ENCODE measurements around the gene GREB1L. TPM values are rescaled to one million over a fixed set of nuclear protein-coding genes. Genes with fewer than 3 reads are reported as not detected.

Gene GREB1L
- total and polyA plus RNA-seq, 12 donors: 0.39 to 4.9 (median 1.3) TPM

- Histone ChIP-seq H3K4me3 (no peak overlapping the region), H3K4me1 (replicated peaks in 1 of 2) (no peaks in the 10 kb centered on the region), H3K27me3 (no peaks in the 10 kb centered on the region), H3K36me3 (replicated peaks in 1 of 2) (no peaks in the 10 kb centered on the region), H3K9me3 (replicated peaks in 1 of 3) (no peaks in the 10 kb centered on the region), H3K27ac (no peak overlapping the region)
- no peak for DNase-seq
- intact Hi-C loops (cut with DNase I): no loop called here
- 93 to 100% (median 98%) methylated on average over 2 of the region's 2 CpGs for WGBS, 4 donors
- TF ChIP-seq POLR2A (IDR thresholded peaks at IDR 0.05) (no peak), CTCF (IDR thresholded peaks at IDR 0.05) (no peak)
These were observed 271.3 kb downstream of the GREB1L start for GRCh38 chr18:21513292-21513691.

- Histone ChIP-seq H3K36me3 (replicated peaks in 1 of 2) (no peaks in the 10 kb centered on the region), H3K9me3 (replicated peaks in 1 of 3) (no peaks in the 10 kb centered on the region), H3K27ac (no peak overlapping the region), H3K4me3 (no peak overlapping the region), H3K4me1 (replicated peaks in 1 of 2) (no peaks in the 10 kb centered on the region), H3K27me3 (no peaks in the 10 kb centered on the region)
- WGBS, 4 donors: 93 to 97% (median 93%) methylated on average over 5 of the region's 5 CpGs
- intact Hi-C loops (cut with DNase I): no loop called here
- DNase-seq: no peak
- TF ChIP-seq POLR2A (IDR thresholded peaks at IDR 0.05): no peak
- no peak for TF ChIP-seq CTCF (IDR thresholded peaks at IDR 0.05)
These were observed 271.7 kb downstream of the GREB1L start for GRCh38 chr18:21513741-21514140.

GRCh38 chr18:21522530-21522929 is 280.5 kb downstream of the GREB1L start:
- no peaks in the 10 kb centered on the region for H3K4me1 ChIP-seq (replicated peaks in 1 of 2)
- WGBS, 4 donors: 93 to 96% (median 95%) methylated on average over 6 of the region's 6 CpGs
- no peaks in the 10 kb centered on the region for H3K36me3 ChIP-seq (replicated peaks in 1 of 2)
- H3K9me3 ChIP-seq (replicated peaks in 1 of 3): no peaks in the 10 kb centered on the region
- no peak overlapping the region for H3K27ac ChIP-seq
- no peak for DNase-seq
- intact Hi-C loops (cut with DNase I): no loop called here
- no peak overlapping the region for H3K4me3 ChIP-seq
- TF ChIP-seq CTCF (IDR thresholded peaks at IDR 0.05) (no peak), POLR2A (IDR thresholded peaks at IDR 0.05) (no peak)
- no peaks in the 10 kb centered on the region for H3K27me3 ChIP-seq

- Histone ChIP-seq H3K27me3 (no peaks in the 10 kb centered on the region), H3K9me3 (replicated peaks in 1 of 3) (no peaks in the 10 kb centered on the region), H3K4me1 (replicated peaks in 1 of 2) (no peaks in the 10 kb centered on the region), H3K27ac (no peak overlapping the region), H3K36me3 (replicated peaks in 1 of 2) (no peaks in the 10 kb centered on the region), H3K4me3 (no peak overlapping the region)
- intact Hi-C loops (cut with DNase I): no loop called here
- WGBS, 4 donors: 81 to 90% (median 86%) methylated on average over 2 of the region's 2 CpGs
- DNase-seq: no peak
- no peak for TF ChIP-seq CTCF (IDR thresholded peaks at IDR 0.05)
- no peak for TF ChIP-seq POLR2A (IDR thresholded peaks at IDR 0.05)
These were observed 283.9 kb downstream of the GREB1L start for GRCh38 chr18:21525916-21526315.

Data from adrenal gland (tissue), 12 donors.